Endometrium (tissue), 2 donors: Measurements from ENCODE around the gene FLNA.
"Not testable (repeated sequence)": the region's sequence is repeated elsewhere in the genome, so short reads cannot be mapped to it uniquely, and the experiment has no call there.

Experiments
- FAIRE-seq: peaks from 2 replicates; lab custom pipeline; 2012; peaks lifted over from hg19 to GRCh38; lab: Jason Lieb, UNC
- donor health status: control.
- donor health status: control.

Gene FLNA

DNA sequence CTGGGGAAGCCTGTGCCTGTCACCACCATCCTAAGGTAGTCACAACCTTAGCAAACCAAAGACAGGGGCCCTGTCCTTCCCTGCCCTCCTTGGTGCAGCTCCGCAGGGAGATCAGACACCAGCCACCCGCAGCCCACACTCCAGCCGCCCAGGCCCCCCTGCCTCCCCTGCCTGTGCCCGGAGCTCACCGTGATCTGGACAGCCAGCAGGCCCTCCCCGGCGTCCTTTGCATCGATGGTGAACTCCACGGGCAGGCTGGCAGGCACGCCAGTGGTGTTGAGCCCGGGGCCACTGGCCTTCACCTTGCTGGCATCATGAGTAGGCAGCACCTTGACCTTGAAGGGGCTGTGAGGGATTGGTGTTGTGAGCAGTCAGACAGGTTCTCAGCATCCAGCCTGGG, 16.4 kb downstream of the FLNA start:
- no peak for FAIRE-seq

DNA sequence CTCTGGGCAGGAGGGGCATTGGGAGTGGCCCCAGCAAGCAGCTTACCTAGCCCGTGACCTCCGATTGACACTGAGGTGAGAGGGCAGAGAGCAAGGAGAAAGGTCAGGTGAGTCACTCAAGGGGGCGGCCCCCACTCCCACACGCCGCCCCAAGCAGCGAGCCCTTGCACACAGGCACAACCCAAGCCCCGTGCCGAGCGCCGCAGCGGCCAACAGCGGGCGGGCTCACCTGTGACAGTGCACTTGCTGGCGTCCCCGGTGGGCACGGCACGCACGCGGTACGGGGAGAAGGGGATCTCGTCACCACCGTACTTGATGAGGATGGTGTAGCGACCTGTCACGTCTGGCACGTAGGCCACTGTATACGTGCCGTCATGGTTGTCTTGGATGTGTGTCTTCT, 17.2 kb downstream of the FLNA start:
- no peak for FAIRE-seq

DNA sequence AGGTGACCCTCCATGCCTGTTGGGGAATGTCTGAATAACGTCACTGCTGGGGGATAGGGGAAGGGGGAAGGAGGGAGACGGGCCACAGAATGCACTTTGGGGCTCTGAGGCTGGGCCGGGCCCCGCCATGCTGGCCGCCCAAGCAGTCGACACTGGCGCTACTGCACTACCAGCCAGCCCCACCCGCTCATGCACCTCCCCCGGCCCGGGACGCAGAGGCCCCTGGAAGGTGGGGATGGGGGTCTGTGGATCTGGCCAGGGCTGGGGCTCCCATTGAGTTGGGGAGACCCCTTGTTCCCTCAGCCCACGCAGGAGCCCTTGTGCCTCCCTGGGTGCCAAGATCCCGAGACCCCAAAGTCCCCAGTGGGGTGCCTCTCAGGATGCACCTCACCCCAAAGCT, 17.8 kb downstream of the FLNA start:
- FAIRE-seq, result no peak

DNA sequence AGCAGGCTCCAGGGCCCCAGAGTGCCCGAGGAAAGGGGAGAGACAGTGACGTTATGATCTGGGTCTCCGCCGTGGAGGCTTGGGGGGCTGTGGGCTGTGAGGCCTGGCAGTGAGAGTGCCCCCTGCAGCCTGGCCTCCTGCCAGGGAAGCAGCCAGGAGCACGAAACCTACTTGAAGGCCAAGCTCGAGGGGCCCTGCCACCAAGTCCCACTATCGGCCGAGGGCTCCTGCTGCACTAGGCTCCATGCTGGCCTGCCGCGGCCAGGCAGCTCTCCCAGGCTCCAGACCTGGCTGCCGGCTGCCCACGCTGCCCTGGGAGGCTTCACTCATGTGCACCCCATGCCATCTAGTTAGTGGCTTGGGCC, 18.7 kb downstream of the FLNA start:
- FAIRE-seq, result no peak

DNA sequence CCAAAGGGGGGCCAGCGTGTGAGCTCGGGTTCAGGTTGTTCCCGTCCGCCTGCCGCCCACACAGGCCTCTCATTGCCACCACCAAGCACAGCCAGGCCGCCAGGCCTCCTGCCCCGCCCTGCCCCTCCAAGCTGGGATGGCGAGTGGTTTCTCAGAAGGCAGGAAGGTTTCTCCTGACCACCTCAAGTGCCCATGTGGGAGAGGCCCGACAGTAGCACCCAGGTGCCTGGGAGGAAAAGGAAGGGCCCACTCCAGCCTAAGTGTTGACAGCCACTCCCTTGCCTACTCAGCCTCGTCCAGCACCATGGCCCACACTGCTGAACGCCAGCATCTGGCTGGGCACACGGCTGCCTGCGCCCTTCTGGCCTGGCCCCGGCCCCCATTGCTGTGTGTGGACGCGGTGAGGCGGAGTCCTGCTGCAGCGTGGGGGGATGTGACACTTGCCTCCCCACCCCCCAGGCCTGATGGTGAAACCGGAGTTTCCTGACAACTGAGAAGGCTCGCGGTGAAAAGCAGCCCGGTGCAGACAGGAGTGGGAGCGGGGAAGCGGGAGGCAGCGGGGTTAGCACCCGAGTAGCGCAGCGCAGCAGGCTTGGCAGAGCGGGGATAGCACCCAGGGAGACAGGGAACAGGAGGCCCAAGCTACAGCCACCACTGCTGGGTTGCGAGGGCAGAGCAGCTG, 19.2 kb downstream of the FLNA start:
- FAIRE-seq, result no peak

DNA sequence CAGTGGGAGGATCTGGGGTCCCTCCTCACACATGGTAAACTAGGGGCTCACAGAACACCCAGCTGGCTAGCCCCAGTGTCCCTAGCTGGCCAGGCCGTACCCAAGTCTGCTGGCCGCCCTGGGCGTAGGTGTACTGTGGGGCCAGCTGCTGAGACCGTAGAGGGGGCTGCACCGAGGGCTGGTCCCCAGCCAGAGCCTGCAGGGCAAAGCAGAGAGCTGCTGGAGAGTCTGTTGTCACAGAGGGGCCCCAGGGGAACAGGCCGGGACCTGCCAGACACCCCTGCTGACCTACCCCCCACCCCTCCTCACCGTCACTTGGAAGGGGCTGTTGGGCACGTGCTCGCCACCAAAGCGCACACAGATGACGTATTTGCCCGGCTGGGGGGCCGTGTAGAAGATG, 19.9 kb downstream of the FLNA start:
- no peak for FAIRE-seq

DNA sequence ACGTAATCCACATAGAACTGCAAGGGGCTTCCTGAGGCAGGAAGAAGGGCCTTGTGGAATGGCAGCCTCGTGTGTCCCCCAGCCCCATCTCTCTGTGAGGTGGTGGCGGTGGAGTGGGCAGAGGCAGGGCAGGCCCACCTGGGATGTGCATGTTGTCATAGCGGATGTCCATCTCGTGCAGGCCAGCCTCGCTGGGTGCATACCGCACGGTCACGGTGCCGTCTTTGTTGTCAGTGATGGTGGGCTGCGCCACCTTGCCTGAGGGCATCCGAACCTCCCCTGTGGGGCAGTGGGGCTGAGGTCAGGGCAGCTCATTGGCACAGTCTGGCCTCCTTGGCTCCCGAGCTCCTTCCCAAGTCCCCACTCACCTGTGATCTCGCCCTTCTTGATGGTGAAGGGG, 20.4 kb downstream of the FLNA start:
- no peak for FAIRE-seq

DNA sequence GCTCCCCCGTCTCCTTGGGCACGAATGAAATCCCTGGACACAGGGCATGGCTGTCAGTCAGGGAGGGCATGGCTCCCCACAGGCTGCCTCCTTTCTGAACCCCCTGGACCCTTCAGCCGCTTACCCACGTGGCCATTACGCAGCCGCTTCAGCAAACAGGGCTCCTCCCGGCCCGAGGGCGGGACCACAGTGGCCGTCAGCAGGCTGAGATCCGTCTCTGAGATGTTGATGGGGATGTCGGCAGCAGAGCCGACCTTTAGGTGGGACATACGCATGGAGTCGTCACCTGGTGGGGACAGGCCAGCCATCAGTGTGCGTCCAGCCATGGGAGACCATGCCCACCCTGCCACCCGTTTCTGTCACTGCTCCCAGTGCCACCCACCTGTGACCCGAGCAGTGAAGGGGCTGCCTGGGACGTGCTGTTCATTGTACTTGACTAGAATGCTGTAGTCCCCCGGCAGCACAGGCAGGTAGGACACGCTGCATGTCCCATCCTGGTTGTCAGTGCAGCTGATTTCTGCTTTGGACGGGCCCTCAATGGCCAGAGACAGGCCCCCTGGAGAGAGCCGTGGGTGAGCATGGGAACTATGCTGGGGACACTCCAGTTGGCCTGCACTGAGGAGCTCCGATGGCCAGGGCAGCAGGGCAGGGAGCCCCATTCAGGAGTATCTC, 21.1 kb downstream of the FLNA start:
- no peak for FAIRE-seq

DNA sequence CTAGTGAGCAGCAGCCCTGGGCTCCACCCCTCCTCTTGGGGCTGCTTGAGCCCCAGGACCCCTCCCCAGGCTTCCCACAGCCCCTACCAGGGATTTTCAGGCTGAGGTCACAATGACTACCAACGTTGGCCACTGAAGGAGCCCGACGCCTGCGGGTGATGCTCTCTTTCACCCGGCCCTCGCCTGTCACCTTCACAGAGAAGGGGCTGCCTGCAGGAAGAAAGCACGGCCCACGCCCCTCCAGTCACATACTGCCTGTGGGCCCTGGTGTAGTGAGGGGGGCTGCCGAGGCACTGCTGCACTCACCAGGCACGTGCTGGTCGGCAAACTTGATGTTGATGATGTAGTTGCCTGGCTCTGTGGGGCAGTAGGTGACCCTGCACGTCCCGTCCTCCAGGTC, 22.0 kb downstream of the FLNA start:
- FAIRE-seq, result no peak

DNA sequence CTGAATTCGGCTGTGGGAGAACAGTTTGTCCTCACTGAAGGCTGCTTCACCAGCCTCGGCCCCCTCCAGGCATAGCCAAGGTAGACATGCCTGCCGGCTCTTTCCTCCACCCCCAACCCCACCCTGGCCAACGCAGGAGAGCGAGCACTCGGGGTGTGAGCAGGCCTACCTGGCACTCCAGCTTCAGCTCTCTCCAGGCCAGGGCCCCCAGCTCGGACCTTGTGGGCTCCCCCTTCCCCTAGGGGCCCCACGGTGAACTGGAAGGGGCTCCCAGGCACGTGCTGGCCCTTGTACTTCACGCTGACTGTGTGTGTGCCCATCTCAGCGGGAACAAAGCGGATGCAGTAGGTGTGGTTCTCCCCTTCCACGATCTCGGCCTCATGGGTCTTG, 22.4 kb downstream of the FLNA start:
- no peak for FAIRE-seq

DNA sequence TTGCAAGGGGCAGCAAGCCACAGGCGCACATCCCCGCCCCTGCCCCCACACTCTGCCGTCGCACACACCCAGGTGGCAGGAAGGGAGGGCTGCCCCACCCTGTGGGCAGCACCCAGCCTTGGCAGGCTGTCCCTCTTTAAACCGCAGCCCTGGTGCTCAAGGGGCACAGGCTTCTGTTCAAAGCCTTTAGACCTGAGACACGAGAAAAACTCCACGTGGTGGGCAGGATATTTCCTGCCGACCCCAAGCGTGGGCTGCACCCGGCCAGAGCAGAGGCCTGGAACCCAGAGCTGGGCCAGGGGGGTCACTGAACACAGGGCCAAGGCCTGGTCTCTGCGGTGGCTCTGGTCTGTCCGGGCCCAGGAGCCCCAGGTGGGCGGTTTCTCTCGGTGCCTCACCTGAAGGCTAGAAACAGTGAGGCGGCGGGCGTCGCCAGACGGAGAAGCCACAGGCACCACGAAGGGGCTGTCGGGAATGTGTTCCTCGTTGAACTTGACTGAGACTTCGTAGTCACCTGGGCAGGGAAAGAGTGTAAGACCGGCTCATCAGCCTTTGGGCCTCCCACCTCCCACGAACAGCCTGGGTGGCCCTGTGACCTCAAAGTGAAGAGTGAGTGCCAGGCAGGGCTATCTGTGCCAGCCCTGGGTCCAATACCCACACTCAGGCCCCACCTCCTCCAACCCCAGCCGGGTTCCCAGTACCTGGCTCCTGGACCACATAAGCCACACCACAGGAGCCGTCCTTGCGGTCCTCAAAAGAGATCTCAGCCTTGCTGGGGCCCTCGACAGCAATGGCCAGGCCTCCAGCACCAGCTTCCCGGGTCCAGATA, 23.0 kb downstream of the FLNA start:
- no peak for FAIRE-seq

DNA sequence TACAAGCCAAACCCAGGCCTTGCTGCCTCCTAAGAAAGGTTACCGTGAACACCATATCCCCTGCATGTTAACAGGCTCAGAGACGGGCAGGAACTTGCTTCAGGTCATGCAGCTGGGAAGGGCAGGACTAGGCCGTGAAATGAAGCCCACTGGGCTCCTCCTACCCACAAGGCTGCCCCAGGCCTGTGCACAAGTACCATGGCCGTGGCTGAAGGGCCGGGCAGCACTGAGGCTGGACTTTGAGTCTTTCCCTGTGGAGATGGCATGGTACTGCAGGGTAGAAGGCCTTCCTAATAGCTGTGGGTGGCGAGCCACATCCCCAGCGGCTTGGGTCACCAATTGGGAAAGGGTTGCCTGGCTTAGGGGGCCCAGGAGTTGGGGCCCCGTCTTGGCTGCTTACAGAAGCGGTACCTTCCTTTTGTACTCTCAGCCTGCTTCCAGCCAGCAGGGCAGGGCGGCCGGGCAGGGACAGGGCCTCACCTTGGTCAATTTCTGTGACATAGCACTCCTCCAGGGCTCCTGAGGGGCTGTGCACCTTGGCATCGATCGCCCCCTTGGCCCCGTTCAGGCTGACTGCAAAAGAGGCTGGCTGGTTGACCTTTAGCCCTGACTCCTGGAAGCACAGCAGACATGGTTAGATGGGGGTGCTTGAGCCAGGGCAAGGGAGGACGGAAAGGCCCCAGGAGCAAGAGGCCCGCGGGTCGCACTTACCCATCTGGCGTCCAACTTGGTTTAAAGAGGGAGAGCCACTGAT, 23.8 kb downstream of the FLNA start:
- no peak for FAIRE-seq

DNA sequence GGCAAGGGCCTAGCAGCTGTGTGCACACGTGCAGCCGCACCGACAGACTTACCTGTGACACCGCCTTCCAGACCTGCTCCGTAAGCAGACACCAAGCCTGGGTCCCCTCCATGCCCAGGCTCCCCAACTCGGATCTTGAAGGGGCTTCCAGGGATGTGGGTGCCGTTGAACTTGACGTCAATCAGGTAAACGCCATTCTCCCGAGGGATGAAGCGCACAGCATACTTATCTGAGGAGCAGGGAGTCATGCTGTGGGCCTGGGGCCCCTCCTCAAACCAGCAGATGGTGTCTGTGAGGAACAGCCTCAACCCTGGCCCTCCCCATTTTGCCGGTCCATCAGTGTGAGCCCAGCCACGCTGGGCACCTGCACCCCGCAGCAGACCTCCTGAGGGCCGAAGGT, 24.5 kb downstream of the FLNA start:
- no peak for FAIRE-seq

DNA sequence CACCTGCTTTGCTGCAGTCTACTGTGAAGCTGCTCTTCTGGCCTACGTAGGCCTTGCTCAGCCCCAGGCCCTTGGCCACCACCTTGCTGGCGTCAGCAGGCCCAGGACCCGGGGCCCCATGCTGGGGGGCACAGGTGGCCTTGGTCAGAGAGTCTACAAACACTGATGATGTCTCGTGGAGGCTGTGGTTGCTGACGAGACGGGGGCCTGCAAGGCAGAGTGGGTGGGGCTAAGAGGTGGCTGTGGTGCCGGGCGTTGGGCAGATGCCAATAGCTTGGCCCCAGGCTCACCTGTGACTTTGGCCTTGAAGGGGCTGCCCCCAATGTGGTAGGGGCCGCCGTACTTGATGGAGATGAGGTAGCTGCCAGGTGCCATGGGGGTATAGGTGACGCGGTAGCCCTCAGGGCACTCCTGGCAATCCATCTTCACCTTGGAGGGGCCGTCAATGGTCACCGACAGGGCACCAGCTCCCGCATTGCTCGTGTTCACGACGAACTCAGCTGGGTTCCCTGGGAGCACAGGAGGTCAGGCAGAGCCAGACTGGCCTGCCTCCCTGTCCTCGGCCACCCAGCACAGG, 25.0 kb downstream of the FLNA start:
- no peak for FAIRE-seq

DNA sequence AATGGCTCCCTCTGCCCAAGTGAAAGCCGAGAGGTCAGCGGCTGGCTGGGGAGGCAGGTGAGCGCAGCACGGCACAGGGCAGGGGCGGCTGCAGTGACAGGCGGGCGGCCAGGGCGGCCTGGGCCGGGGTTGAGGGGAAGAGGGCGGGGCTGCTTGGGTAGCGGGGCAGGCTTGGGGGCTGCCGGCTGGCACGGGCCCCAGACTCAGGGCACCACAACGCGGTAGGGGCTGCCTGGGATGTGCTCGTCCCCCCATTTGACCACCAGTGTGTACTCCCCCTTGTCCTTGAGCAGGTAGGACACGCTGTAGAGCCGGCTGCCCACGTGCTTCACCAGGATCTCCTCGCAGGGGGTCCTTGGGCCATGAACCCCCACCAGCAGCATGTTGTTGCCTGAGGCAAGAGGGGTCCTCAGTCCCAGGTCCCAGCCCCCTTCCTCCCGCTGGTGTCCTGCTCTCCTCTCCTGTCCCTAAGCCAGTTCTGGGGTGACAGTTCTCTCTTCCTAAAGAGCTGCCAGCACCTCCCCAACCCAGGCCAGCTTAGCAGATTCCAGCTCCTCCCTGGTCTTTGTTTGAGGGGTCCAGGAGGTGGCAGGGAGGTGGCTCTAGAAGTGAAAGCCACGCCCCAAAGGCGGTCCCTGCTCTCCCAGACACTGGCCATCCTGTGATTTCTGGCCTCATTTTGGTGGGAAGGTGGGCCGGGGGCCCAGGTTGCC, 25.6 kb downstream of the FLNA start:
- FAIRE-seq, result no peak

DNA sequence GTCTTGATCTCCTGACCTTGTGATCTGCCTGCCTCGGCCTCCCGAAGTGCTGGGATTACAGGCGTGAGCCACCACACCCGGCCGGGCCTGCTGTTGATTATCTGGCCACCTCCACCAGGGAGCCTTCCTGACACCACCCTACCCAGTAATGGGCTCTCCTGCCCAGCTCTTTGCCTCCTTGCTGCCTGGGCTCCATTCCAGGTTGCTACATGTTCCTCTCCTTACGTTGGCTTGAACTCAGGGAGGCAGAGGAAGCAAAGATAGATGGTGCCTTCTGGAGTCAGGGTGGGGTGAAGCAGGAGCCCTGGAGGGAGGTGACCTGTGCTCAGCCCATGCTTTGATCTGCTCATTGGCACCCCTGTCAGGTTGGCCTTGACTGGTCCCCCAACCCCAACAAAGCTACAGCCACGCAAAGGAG, 26.3 kb downstream of the FLNA start:
- FAIRE-seq, result no peak

DNA sequence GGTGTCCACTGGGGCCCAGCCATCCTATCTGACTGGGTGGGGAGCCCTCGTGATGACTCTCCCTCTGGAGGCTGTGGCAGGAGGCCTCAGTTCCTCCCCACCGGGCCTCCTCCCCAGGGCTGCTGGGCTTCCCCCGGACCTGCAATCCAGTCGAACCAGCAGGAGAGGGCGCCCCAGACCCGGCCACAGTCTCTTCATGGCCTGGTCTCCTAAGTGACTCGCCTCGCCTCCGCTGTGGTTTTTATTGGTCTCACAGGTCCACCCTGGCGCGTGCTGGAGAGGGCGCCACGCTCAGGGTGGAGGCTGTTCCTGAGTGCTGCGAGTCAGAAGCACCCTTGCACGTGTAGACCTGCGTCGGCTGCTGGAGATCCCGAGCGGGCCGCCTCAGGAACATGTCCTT, 30.8 kb downstream of the FLNA start:
- FAIRE-seq, result peak; percentile 63

DNA sequence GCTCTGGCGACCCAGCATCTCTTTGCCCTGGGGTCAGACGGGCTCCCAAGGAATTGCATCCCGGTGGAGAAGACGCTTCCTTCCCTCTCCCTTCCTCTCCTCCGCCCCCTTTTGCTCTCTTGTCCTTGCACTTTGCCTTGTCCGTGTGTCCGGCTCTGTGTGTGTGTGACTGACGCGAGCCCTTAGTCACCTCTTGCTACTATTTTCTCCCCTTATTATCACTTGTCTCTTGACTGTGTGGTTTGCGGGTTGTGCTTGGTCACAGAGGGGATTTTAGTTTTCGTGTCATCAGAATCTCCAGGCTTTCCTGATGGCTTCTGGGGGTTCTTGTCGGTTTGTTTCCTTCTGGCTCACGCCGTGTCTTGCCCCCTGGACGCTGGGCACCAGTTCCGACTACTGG, 31.4 kb downstream of the FLNA start:
- FAIRE-seq, result not testable (repeated sequence)

DNA sequence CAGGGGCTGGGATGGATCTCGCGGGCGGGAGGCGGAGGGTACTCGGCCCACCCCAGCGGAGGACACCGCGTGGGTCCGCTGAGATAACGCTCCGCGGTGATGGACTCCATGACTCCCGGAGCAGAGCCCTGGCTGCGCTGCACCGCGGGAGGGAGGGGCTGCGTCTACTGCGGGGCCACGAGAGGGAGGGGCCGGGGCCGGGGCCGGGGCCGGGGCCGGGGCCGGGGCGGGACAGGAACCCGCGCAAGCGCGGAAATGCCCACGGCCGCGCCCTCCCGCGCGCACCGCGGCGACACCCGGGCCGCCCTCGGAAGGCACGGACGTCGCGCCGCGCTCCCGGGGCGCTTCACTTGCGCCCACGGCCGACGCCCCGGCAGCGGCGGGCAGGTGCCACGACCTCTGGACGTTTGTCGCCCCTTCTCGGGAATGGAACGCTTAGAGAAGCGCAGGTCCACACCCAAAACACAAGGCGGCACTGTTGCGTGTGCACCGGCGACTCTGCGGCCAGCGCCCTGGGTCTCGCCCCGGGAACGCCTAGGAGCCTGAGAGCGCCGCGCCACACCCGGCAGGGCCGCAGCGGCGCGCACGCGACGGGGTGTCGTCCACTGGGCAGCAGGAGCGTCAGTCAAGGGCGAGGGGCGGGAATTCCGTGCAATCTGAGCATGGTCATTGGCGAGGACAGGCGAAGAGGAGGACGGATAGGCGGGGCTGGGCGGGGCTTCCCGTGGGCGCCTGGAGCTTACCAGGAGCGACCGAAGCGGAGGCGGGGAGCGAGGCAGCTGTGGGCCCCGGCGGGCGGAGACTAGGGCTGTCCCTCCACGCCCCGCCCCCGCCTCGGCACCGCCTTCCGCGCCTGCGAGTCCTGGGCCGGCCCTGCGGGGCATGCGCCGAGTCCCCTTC, 32.8 kb downstream of the FLNA start:
- FAIRE-seq, result not testable (repeated sequence)

DNA sequence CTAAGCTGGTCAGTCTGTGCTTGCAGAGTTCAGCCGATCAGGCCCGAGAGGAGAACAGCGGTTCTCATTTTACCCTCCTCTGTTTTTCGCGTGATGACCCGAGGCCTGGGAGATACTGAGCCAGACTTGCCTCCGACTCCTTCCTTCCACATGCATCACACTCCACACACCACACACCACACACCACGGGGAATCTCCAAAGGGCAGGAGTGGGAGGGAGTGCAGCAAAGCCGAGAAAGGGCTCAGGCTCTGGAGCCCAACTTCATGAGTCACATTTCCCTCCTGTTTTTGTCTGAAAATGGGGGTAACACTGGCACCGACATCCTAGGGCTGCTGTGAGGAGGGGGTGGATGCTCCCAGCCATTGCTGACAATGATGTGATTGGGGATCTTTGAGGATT, 39.9 kb downstream of the FLNA start:
- no peak for FAIRE-seq

DNA sequence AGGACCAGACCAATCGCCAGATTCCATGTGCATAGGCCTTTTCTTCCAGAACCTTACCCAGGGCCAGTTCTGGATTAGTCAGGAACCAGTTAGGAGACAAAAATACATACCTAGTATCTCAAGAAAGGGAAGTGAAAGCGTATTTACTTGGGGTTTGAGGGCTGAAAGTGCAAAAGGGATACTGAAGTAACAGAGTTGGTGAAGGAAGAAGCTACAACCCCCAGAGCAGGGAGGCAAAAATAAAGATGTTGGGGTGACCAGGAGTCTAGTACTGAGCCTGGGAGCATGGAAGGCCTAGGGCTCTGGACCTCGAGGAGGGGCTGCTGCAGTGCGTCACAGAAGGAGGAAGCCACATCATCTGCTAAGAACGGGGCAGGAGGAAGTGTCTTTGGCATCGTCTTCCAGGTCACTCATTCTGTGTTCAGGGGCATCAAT, 40.6 kb downstream of the FLNA start:
- no peak for FAIRE-seq
